Fibroblast of villous mesenchyme (primary cell): ENCODE measurements around the gene ITGBL1. TPM values are rescaled to one million over a fixed set of nuclear protein-coding genes. Genes with fewer than 3 reads are reported as not detected.

Experiments used
- DNase-seq: peaks from one replicate; pipeline ENCODE4 v3.0.0-alpha.2; 2010; ENCODE audit warnings: low read depth
- H3K4me3 ChIP-seq: 2 replicates; pipeline ENCODE4 v1.5.1; 2011; ENCODE audit warnings: low read depth, mild to moderate bottlenecking, low read length
- CTCF ChIP-seq: IDR thresholded peaks from 2 replicates; pipeline ENCODE4 v1.5.1; 2012; ENCODE audit warnings: low read depth, mild to moderate bottlenecking, low read length; ENCODE audit not compliant: insufficient read depth
- total RNA-seq: library from RNA; depleted of rRNA; stranded (reverse); fragments of >200 nt; gene quantifications from 2 replicates; pipeline ENCODE4 v1.2.3, GENCODE V29; 2012

ITGBL1 gene
- total RNA-seq, 1 donor = 21.2 TPM

- TF ChIP-seq CTCF = no peak
- no peak overlapping the region for H3K4me3 ChIP-seq
- DNase-seq = no peak
These were observed 300.0 kb downstream of the ITGBL1 start for GRCh38 chr13:101752432-101752831.

- DNase-seq = peak; percentile 11
- no peak for TF ChIP-seq CTCF
- no peak overlapping the region for H3K4me3 ChIP-seq
These were observed 302.9 kb downstream of the ITGBL1 start for GRCh38 chr13:101755228-101755887.

- DNase-seq = peak; percentile 68
- TF ChIP-seq CTCF = peak; percentile 67
- no peak overlapping the region for H3K4me3 ChIP-seq
These were observed 305.1 kb downstream of the ITGBL1 start for GRCh38 chr13:101757446-101758039.

- no peak for DNase-seq
- TF ChIP-seq CTCF = no peak
- H3K4me3 ChIP-seq = no peak overlapping the region
These were observed 310.7 kb downstream of the ITGBL1 start for GRCh38 chr13:101763191-101763590.

Other genes starting within 250 kb of the ITGBL1 start
- gene NALCN, start 36.2 kb upstream of the ITGBL1 start, total RNA-seq = 1.7 and 6.4 TPM in 2 replicates